DMS79 (cell line): ENCODE data around the gene FBXO15.

Source experiments
- DNase-seq: peaks from one replicate; lab custom pipeline; 2025; lab: John Stamatoyannopoulos, UW

The FBXO15 gene

DNA sequence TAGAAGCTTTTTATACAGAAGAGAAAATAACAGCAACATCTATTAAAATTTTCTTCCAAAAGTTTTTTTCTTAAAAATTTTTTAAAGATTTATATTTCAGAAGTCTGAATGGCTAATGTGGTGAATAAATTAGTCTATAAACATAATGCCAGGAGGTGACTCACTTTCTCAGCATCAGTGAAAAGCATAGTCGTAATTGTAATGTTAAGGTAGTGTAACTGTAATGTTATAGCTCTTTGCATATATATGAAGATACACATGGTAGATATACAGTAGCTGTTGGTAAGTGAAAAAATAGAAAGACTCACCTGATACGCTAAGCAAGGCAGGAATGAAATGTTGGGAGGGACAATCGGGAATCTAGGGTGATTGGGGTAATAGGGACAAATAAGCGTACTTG lies 6.2 kb upstream of the FBXO15 start:
- DNase-seq, result no peak

DNA sequence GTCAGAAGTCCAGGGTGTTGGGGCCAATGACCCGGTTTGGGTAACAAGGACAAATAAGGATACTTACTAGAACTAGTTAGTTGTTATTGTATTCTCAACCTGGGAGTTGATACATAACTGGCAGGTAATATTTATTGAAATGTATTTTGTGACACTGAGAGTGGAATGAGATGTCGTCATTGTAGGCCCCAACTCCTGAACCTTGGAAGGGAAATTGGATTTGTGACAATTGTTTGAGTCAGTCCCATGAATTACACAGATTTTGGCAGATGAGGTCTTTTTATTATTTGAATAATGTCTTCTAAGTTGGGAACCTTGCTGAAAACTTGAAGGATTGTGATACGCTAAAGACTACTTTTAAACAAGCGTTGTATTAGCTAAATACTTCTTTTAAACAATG lies 5.7 kb upstream of the FBXO15 start:
- DNase-seq, result no peak

DNA sequence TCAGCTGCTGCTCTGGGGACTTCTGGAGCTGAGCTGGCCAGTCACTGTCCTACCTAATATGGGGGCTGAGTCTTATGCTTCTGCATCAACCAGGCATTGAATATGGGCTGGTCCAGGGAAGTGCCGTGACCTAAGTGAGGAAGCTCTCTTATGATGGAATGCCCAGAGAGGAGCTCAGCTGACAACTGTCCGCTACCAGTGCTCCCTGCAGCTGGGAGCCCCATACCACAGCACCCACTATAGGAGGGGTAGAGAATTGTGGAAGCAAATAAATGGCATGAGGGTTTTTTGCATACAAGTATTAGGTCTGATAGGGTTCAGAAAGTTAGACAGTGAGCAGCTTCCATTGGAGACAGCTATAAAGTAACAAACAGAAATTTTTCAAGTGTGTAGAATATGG lies 5.2 kb upstream of the FBXO15 start:
- DNase-seq, result no peak

DNA sequence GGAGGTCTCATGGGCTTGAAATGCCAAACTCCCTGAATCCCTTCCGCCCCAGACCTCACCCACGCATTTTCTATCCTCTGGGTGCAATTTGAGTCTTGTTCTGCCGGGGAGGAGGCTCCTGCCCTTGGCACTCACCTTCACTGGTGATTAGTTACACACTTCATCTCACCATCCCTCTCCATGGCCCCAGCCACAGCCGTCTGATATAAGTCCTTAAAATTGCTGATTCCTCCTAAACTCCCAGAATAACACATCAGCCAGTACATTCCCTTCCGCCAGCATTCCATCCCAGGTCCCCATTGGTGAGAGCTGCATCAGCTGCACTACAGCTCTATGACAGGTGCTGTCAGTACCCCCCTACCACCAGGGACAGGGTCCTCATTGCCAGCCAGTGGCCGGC lies 4.6 kb upstream of the FBXO15 start:
- no peak for DNase-seq

DNA sequence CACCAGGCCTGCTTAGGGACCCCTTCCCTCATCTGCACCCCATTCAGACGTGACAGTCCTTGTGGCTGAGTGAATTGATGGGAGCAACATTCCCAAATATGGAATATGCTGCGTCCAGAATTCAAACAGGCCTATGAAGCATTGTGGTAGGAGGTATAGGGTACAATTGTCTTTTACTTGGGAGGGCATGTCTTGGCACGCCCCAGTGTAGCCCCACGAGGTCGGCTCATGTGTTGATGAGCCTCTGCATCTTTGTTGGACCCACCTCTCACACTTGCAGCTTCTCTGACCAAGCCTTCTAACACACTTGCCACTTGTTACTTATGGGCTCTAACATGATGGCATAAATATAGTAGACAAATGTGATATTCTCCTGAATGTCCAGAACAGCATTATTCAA lies 2.2 kb upstream of the FBXO15 start:
- DNase-seq, result no peak

DNA sequence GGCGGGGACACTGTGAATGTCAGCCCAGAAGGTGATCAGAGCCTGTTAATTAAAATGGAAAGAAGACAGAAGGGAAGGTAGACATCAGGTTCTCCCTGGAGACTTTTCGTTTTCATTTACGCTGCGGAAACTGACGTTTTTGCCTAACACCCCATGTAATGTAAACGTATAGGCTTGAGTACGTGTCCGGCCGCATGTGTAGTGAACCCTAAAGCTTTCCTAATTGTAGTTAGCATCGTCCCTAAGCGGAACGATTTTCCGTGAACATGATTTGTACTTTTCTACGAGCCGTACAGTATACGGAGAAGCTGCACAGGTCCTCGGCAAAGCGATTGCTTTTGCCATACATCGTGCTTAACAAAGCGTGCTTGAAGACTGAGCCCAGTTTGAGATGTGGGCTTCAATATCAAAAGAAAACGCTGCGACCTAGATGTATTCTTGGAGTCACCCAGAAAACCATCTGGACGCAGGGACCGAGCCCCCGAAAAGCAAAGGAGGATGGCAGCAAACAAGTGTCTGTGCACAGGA lies 973 bp upstream of the FBXO15 start:
- DNase-seq, result no peak

DNA sequence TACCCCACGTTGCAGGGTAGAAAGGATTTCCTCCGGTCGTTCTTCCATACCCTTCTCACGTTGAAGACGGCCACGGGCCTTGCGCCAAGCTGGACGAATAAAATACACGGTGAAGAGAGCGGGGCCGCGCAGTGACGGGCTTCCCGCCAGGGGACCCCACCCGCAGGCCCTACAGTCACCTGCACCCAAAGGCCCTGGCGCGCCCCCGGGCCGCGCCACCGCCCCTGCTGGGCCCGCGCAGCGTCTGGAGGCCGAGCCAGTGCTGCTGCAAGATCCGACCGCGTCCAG lies 199 bp downstream of the FBXO15 start:
- no peak for DNase-seq

DNA sequence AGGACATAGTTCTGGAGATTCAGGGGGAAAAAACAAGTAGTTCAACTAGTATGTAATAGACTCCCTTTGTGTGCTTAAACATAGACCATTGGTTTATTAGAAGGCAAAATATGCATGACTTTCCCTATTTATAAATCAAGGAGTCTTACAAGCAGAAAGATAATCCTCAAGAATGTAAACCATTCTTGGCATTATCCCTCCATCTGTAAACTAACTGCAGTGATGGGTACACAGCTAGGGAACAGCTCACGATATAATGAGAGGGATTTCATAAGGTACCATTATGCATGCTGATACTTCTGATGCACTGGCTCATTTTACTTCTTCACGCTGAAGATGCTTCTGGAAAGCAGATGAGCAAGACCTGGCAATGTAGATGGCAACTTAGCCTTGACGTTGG lies 878 bp downstream of the FBXO15 start:
- no peak for DNase-seq

DNA sequence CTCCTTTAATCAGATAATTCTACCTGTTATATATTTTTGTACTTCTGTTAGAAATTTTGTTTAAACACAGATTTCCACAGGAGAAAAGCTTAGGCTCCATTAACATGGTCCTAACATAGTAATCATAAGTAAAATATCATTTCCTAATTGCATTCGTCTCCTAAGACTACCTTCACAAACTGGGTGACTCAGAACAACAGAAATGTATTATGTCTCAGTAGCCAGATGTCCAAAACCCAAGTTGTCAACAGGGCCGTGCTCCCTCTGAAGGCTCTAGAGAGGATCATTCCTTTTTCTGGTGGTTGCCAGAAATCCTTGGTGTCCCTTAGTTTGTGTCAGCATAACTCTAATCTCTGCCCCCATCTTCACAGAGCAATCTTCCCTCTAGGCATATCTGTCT lies 5.4 kb downstream of the FBXO15 start:
- DNase-seq, result no peak

DNA sequence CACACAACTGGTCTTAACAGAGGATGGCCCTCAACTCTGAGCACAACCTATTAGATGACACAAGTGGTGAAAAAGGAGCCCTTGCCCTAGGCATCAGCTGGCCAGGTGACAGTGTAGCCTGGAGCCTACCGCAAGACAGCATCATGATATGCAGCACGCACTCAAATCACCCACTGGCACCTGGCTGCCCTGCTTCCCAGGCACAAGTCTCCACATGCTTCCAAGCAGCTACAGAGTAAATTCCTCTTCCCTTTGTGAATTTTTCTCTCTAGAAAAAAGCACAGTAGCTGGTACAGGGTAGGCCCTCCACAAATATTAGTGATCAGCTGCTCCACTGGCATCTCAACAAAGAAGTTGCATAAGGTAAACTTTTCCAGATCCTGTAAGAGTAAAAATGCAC lies 6.0 kb downstream of the FBXO15 start:
- DNase-seq, result no peak

DNA sequence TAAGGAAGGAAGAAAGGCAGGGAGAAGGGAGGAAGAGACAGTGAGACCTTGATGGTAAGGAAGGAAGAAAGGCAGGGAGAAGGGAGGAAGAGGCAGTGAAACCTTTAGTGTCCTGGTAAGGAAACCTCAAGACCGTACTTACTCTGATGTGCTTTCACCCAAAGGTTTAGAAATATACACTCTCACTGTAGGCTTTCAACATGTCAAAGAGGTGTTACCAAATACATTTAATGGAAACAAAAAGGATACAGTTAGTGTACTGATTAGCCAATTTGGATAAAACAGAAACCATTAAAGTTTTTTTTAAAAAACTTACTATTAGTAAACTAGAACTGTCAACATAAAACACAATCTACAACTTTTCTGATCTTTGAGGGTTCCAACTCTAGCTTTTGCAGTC lies 7.1 kb downstream of the FBXO15 start:
- no peak for DNase-seq

DNA sequence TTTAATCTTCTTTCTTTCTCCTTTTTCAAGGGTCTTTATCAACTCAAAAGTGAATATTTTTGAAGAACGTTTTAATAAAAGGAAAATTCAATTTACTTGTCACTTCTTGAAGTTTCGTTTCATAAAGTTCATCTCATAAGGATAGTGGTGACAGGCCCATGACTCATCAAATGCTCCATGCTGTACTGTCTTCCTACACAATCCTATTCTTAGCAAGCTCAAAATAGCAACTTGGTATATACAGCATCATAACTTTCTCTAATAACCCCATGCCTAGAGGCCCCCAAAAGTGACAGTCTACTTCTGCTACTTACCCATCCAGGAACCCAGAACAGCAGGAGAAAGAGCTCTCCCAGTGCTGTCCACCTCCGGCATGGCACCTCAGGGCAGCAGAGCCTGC lies 7.7 kb downstream of the FBXO15 start:
- no peak for DNase-seq

DNA sequence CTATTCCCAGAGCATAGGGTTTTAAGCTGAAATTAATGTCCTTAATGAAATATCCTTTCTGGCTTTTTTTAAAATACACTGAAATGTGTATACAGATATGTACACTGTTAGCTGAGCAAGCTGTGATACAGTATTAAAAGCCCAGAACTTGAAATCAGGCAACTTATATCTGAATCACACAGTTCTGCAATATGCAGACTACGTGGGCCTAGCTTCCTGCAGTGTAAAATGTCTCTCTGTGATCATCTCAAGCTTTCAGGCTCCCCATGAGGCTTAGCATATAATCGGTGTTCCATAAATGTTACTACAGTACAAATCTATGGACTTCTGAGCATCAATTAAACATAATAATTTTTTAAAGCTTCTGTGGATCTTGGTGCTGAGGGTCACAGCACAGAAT lies 8.2 kb downstream of the FBXO15 start:
- no peak for DNase-seq

DNA sequence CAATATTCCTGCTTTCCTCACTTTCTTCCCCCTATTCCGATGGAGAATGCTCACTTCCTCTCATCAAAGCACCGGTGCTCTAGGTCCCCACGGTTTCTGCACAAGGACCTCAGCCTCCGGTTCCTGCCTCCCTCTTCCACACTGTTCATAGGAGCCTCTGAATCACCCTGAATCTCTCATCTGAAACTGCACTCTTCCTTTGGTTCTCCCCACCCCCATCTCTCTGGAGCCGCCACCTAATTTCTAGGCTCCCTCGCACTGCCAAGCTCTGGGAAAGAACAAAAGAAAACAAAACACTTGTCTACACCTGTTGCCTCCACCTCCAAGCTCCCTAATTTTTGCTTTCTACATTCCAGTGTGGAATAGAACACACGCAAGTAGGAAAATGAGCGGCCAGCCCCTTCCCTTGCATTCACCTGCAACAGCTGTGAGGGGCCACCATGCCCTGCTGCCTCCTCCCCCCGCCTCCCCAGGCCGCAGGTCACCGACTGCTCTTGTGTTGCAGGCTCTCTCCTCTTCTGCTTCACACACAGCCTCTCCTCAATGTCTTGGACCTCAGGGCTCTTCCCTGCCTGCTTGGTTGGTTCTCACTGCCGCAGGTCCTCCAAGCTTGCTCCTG lies 9.6 kb downstream of the FBXO15 start:
- DNase-seq, result no peak

DNA sequence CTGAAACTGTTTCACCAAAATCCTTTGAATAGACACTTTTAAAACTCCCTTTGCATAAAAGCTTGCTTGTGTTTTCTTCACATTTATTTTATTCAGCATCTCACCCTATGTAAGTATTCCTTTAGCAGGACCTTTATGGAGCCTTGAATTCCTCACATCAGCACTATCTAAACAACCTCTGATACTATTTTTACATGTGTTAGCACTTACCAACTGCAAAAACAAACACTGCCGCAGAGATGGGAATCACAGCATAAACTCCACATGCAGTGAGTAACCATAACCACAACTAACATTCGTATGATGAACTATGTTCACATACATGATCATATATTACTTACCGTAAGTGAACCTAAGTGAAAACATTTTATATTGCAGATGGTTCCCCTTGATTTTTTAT lies 15.4 kb downstream of the FBXO15 start:
- no peak for DNase-seq

DNA sequence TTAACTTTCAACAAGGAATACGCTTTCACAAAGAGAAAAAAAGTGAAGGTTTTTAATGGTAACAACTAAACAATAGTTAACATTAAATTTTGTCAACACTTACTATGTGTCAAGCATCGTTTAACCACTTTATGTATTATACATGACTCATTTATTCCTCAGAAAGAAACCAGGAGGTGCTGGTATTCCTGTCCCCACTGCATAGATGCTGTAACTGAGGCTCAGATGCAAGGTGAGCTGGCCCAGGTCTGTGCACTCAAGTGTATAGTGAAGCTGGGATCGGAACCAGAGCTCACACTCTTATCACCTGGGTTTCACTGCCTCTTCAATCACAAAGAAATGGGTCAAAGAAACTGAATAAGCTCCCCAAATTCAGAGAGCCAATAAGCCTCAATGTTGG lies 16.5 kb downstream of the FBXO15 start:
- no peak for DNase-seq

DNA sequence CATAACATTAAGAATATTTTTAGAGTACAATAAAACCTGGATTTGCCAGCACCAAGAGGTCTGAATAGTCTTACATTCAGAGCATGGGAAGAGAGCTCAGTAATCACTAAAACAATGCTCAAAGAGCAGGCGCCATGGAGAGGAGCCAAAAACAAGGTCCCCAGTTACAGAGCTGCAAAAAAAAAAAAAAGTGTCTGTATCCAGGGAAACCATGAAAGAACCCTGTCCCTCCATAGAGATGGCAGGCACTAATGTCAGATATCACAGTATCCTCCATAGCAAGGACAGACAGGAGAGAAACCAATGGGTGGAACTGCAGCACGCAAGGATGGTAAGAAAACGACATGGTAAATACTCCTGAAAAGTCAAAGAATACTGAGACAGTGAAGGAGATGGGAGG lies 19.5 kb downstream of the FBXO15 start:
- no peak for DNase-seq

DNA sequence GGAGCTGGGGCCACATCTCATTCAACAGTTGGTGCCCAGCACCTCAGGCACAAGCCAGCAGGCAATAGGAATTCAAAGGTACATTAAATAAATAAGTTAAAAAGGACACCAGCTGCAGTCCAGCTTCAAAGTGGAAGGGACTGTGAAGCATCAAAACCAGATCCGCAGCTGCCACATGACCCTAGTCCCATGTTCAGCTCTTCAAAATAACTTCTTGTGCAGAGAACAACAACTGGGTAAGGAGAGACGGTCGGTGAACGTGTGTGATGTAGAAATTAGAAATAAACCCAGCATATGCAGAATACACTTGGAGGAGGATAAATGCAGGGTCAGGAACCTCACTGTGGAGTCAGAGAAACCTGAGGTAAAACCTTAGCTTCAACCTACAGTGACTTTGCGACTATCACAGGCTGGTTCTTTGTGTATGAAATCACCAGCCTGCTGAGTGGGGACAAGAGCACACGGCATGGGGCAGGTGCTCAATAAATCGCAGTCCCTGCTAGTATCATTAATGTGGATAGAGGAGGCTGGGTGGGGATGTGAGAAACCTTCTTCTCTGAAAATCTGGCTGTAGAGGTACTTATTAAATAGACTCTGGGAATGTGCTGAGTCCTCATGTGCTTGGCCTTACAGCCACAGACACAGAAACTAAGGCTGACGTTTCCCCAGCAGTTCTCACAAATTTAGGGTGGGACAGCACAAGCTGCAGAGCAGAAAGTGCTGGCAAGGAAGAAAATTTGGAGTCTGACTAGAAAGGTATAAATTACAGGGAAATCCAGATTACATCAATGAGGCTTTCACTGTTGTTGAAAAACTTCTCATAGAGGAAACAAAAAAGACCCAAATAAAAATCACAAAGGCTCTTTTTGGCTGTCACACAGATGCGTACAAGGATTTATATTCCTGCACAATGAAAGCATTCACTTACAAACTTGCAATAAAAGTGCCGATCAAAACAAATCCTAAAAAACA lies 20.7 kb downstream of the FBXO15 start:
- DNase-seq, result no peak

DNA sequence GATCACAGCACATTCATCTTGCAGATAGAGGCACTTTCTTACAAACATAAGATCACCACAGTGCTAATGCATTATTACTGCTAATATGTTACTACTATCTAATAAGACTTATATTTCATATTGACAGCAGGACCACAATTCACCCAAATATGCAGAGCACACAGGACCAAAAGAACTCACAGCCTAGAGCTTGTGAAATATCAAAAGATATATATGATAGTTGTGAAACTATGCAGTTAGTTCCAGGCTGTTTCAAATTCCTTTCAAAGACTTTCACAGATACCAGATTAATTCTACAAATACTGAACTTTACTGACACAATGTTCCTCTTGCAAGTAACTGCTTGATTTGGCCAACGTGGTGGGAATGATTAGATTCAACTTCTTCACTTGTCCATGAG lies 23.0 kb downstream of the FBXO15 start:
- DNase-seq, result no peak

DNA sequence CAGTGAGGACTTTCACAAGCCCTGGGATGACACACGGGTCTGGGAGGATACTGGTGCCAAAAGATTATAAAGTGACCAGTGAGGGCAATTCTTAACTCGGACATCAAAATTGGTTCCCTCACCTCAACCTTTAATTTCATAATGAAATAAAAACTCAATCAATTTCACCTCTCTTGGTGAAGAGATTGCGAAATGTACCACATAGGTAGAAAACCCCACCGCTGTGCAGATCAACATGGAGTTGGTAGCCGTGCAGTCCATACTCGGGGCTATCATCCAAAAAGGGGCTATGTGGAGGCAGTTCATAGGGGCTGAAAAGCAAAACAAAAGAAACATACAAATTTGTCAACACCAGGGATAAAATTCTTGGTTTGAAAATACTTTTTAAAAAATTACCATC lies 24.4 kb downstream of the FBXO15 start:
- no peak for DNase-seq

DNA sequence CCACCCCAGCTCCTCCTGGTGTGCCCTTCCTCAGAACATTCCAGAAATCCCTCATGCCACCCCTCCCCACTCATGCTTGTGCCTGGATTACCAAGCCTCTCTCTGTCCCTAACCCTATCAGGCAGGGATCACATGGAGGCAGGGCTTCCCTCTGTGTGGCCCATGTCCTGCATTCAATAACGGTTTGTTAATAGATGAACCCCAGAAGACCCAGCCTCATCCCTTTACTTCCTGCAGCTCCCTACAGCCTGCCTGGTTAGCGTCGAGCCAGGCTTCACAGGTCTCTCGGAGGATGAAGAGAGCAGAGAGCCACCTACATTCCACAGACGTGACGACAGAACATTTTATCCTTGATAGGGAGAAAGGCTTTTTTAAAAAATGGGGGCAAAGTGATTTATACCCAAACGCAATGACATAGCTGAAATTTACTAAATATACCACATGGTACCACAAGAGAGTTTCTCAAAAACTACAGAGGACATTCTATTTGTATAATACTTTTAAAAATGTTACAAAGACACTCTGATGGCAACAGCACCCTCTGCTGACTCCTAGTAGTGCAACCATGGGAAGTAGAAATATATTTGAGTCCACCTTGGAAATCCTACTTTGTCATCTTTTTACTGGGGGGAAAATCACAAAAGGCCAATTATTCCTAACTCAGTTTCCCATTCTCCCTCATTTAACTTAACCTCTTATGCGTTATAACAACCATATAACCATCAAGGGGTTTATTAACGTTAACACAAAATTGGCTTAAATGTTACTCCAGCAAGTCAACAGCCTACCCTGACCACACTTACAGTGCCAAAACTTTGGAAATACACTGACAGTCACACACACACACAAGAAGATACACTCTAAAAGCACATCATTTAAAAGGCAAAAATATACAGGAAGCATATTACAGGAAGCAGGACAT lies 30.7 kb downstream of the FBXO15 start:
- no peak for DNase-seq

DNA sequence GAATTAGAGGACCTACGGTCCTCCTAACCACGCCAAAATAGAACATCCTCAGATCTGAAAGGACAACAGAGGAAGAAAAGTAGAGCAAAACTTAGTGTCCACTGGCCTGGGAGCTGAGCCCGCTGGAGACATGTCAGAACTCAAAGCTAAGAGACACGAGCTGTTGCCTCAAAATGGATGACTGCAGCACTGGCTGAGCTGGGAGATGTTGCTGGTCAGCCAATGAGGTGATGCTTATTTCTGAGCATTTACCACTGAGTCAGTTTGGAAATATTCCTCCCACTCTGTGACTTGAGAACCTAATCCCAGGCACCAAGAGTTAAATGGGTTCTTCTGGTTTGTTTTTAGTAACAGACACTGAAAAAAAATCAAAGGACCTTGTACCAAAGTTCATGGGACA lies 32.6 kb downstream of the FBXO15 start:
- DNase-seq, result no peak

DNA sequence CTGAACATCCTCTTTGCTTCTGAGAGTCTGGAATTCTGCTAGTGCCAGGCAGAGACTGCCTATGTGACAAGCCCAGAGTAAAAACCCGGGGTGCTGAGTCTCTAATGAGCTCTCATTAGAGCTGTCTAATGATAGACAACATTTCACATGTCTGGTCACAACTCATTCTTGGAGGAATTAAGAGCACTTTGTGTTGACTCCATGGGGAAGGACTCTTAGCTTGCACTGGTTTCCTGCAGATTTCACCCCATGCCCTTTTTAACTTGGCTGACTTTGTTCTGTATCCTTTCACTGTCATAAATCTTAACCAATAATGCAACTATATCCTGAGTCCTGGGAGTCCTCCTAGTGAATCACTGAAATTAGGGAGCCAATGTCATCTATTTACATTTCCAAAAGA lies 33.5 kb downstream of the FBXO15 start:
- DNase-seq, result no peak
